ENCODE results near the gene STOML1.

The STOML1 gene

DNA sequence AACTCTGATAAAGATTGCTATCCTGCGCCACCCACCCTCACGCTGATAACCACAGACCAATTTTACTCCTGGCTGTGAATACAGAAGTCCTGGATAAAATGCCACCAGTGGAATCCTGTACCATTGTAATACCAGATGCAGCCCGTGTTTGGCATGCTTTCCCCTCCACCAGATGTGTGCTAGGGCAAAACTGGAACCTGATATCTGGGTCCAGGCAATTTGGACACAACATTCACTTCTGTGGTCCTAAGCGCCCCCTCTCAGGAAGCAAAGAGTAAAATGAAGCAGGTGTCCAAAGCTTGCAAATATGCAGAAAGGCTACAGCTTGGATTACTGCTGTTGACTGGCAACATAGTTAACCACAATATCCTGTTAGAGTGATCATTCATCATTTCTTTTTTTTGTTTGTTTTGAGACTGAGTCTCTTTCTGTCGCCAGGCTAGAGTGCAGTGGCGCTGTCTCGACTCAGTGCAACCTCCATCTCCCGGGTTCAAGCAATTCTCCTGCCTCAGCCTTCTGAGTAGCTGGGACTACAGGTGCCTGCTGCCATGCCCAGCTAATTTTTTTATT lies 33.0 kb downstream of the STOML1 start:
- peak in 1 of 2 experiments; percentile 20 for DNase-seq

DNA sequence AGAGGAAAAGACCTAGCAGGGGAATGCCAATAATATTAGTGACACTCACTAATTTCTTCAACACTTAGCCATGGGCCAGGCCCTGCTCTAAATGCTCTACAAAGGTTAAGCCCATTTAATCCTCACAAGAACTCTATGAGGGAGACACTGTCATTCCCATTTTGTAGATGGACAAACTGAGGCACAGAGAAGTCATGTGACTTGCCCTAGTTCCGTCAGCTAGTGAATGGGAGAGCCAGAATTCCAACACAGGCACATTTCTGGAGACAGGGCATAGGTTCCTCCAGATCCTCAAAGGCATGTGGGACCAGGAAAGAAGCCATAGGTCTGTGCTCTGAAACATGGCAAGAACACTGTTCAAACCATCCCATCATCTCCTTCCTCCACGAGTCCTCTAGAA lies 34.3 kb downstream of the STOML1 start:
- DNase-seq, result no peak

DNA sequence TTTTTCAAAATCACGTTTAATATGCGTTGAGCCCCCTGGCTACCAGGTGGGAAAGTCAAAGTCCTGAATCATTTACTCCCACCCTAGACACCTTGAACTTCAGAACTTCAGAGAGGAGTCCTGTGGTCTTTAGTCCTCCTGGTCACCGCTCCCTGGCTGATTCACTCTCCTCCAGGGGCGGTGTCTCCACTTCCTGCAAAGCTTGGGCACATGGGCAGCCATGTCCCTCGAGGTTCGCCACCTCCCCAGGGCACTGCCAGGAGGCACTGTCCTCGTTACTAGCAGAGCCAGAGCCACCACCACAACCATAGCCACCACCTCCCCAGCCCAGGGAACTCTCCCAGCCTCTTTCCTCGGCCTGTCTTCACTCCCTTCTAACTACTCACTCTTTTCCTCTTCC lies 34.8 kb downstream of the STOML1 start:
- no peak for DNase-seq

DNA sequence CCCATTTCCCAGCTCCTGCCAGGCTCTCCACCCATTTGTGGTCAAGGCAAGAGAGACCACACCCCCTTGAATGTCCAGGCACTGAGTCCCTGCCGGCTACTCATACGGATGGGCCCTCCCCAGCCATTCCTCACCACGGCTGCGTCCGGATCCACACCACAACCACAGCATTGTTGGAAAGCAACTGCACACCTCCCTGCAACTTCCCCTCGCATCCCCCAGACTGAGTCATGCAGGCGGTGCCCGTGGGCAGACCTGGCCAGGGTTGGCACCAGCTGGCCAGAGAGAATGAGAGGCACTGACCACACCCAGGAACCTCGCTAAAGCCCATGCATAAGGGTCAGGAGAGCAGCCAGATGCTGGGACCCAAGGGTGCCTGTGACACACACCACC lies 35.4 kb downstream of the STOML1 start:
- DNase-seq, result no peak

DNA sequence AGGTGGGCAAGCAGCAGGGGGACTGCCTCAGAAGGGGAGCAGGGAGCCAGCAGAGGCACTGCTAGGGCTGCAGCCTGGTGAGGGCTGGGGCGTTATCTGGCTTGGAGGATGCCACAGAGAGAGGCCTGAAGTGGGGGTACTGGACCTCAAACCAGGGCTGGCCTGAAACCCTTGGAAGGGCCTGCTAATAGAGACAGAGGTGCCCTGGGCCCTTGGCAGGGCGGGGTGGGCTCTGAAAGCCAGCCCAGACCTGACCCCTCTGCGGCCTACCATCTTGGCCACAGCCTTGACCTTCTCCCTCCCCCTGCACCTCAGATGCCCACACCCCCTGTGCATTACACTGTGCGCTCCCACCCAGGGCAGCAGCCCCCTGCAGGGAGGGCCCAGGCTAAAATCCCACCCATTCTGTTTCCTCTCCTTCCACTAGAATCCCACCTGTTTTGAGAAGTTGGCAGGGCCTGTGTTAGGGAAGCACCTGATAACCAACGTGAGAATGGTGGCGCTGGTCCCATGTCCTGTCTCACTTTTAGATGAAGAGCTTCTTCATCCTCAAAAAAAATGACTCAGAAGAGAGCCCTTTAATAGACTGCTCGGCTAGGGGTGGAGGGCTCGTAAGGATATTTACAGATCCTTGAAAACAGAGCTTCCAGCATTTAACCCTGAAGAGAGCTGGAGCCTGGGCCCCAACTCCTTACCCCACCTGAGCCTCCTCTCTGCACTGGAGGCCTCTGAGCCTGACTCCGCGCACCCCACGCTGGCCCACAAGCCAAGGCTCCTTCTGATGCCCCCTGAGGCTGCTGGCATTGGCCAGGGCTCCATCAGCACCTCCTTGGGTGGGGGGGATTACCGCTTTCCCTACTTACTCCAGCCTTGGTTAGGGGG lies 36.0 kb downstream of the STOML1 start:
- DNase-seq, result no peak

DNA sequence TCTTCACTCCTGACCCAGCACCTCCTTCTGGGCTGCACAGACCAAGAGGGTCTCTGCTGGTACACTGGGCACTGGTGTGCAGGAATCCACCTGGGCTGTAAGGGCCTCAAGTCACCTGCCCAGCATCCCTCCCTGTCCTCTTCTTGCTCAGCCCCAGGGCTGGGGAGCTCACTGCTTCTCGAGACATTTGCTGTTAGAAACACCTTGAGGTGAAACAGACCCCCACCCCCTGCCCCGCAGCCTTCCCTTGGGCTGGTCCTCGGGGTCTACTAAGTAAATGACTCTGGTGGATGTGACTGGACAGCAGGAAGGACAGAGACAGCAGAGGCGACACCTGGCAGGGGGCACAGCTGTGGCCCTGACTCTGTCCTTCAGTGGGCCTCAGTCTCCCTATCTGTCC lies 36.8 kb downstream of the STOML1 start:
- no peak for DNase-seq

DNA sequence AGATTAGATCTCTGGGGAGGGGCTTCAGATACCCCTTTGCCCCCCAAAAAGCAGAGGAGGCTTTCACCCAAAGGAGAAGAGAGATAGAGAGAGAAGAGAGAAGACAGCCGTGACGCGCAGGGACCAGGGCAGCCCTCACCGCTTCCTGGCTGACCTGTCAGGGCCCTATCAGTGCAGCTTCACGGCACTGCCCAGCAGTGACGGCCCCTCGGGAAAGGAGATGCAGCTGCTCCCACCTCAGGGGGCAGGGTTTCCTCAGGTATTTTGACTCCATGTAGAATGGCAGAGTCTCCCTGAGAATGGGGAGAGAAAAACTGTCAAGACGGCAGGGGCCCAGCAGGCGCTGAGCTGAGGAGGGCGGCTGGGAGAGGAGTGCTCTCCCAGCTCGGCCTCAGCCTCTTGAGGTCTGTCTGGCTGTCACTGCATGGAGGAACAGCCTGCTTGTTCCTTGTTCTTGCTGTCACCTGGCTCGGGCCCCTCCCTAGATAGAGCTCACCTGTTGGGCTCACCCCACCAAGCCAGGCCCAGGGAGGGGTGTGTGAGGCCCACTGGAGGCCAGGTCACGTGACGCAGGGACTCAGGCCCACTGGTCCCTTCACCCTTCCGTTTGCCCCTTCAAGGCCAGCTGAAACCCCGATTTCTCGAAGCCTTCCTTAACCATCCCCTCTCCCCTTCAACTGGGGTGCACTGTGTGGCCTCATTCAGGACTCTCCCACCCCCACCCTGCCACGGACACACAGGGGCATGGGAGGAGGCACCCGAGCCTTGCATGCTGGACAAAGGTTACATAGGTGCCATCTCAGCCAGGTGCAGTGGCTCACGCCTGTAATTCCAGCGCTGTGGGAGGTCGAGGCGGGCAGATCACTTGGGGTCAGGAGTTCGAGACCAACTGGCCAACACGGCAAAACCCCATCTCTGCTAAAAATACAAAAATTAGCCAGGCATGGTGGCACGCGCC lies 37.6 kb downstream of the STOML1 start:
- no peak for DNase-seq

DNA sequence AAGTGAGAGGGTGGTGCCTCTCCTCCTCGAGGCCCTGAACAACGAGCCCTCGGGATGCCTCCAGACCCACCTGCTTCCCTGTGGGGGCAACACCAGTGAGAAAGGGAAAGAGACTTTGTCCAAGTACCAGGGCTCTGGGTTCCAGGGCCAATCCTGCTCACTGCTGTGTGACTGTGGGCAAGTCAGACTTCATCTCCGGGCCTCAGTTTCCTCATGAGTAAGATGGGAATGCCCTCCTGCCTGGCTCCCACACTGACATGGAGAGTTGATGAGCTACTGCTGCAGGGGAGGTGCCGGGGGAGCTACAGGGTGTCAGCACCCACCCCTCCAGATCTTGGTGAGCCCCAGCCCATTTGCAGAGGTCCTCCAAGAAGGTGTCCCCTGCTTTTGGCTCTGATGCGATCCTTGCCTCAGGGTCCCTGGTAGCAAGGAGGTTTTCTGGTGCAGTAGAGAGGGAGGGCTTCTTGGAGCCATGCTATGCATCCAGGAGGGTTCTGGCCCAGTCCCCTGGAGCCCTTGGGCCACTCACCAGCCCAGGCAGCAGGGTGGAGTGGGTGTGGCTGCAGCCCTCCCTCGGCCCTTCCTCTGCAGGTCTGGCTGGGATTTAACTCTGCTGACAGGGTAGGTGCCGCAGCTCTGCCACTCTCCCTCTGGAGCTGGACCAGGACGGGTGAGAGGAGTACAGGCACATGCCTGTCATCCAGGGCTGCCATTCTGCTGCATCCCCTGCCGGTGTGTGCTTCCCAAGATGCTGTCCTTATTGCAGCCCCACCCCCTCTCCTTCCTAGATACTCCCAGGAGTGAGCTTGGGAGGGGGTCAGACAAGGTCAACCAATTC lies 39.0 kb downstream of the STOML1 start:
- no peak for DNase-seq

DNA sequence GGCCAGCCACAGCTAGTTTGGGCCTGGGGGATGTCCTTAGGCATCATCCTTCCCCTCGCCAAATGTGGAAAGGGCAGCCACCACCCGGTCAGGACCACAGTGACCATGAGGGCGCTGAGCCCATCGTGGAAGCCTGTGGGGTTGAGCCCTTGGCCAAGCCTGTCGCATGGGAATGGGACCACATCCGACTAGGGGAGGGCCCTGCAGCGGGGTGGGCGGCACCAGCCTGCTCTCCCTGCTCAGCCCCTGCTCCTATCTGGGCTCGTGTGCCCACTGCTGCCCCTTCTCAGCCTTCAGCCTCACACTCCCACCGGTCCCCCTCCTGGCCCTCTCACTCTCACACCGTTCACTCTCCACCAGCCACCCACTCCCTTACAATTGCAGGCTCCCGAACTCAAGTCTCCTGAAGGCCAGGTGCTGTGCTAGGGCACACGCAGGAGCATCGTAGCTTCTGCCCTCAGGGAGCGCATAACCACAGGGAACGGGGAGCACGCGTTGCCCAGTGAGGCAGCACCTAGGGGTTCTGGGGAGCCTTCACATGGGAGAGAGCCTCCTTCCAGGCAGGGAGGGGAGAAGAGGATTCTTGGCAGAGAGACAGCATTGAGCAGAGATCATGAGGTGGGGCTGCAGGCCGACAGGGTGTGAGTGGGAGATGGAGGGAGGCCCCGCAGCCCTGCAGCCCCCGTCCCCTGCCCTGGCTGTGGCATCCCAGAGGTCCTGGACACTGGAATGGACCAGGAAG lies 39.8 kb downstream of the STOML1 start:
- DNase-seq, result no peak

DNA sequence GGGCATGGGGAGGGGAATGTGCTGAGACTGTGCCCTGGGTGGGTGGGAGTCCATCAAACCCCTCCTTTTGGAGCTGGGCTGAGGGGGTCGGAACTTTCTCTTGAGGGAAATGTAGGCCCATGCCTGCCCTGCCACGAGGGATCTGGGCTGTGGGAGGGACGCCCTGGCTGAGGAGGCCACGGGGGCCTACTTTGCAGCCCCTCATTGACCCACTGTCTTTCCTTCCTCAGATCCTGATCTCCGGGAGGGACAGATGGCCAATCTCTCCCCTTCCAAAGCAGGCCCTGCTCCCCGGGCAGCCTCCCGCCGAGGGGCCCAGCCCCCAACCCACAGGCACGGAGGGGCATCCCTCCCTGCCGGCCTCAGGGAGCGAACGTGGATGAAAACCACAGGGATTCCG lies 40.5 kb downstream of the STOML1 start:
- DNase-seq, result no peak

DNA sequence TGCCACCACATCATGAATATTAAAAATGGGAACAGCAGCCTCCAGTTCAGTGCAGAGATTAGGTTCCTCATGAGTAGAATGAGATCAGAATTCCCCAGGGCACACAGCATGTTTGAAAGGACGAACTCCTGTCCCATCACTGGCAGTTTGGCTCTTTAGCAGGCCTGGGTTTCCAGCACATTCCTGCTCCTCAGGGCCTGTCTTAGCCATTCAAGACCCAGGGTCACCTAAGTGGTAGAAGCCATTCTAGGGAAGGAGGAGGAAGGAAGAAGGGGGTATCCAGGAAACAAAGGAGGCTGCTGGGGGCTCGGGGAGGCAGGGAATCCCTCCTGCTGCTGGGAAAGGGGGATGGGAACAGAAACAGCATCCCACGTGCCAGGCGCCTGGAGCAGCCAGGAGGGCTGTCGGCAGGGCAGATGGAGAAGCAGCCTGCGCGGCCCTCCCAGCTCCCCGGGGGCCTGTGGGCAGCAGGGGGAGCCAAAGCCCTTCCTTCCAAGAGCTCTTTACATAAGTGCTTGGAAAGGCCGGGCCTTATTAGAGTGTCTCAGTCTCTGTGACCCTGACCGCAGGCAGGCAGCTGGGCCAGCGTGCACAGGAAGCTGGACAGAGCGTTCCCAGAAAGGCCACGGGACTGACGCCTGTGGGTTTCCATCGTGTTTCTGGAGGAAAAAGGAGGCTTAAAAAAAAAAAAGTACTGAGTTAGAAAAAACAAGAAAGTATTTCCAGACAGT lies 41.1 kb downstream of the STOML1 start:
- peak; percentile 38 to 52 for DNase-seq

DNA sequence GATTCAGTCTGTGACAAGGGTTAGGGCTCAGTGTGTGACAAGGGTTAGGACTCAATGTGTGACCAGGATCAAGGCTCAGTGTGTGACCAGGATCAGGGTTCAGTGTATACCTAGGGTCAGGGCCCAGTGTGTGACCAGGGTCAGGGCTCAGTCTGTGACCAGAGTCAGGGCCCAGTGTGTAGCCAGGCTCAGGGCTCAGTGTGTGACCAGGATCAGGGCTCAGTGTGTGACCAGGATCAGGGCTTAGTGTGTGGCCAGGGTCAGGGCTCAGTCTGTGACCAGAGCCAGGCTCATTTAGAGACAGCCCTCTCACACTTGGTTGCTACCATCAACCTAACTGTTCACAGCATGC lies 41.6 kb downstream of the STOML1 start:
- no peak for DNase-seq

DNA sequence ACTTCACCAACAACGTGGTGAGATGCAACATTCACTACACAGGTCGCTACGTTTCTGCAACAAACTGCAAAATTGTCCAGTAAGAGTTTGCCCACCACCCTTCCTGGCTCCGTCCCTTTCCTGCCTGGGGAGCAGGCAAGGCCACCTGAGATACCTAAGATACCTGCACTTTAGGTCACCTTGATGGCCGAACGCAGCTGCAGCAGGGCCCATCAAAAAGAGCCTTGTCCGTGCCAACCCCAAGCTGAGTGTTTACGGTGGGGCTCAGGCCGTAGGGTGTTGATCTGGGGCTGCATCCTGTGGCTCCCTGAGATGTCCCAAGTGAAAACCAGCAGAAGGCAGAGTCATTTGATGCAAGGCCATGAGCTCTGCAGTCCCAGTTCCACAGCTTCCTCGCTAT lies 42.6 kb downstream of the STOML1 start:
- no peak for DNase-seq

DNA sequence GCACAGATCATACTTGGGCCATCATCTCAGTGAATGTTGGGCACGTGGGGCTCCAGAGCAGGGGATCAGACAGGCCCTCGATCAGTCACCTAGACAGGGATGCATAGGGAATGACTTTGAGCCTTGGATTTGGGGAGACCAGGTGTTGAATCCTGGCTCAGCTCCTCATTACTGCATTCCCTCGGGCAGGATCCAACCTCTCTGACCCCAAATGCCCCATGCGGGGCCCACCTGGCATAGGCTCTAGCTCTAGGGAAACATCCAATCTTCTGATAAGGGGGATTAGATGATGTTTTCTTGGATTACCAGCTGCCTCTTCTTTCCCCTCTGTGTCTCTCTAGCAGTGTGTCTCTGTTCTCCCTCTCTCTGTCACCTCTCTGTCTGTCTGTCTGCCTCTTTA lies 43.1 kb downstream of the STOML1 start:
- DNase-seq, result no peak

DNA sequence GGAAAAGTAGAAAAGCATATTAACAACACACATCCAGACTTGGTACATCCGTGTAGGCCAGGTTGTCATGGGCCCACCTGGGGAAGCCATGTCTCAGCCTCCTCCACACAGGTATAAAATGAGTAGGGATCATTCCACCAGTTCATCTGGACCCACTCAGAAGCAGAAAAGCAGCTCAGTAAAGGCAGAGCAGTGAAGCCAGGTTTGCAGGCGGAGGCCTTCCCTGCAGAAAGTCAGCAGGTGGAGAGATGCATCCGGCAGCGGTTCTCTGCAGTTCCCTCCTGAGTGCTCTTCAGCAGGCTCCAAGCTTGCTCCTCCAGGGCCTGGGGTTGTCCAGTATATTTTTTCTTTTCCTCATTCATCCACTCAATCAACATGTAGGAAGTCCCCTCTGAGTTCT lies 43.7 kb downstream of the STOML1 start:
- DNase-seq, result no peak

DNA sequence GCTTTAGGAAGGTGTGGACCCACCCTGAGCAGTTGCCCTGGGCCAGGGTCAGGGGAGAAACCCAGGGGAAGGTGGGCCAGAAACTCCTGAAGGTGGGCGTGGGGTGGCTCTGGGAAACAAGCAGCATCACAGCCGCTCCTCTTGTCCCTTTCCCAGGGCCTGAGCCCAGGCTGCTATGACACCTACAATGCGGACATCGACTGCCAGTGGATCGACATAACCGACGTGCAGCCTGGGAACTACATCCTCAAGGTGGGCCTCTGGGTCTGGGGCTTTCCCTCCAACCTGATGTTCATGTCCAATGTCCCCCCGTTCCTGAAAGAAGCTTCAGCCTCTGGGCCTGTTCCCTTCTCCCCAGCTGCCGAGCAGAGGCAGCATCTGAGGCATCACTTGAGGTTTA lies 44.4 kb downstream of the STOML1 start:
- no peak for DNase-seq

DNA sequence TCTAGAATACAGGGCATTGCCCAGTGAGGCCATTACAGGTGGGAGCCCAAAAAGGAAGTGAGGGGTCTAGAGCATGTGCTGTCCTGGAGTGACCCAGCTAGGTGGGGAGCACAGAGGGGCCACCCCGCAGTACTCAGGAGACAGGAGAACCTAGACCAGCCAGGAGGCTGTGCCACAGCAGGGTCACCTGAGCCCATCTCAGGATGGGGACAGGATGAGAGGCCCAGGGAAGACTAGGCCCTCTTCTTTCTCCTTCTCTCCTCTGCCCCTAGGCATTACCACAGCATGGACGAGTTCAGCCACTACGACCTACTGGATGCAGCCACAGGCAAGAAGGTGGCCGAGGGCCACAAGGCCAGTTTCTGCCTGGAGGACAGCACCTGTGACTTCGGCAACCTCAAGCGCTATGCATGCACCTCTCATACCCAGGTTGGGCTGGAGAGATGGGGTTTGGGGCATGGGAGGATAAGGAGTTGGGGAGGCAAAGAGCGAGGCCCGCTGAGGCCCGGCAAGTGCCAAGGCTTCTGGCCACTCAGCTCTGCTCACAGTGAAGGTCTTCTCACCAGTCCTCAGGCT lies 45.2 kb downstream of the STOML1 start:
- no peak for DNase-seq

DNA sequence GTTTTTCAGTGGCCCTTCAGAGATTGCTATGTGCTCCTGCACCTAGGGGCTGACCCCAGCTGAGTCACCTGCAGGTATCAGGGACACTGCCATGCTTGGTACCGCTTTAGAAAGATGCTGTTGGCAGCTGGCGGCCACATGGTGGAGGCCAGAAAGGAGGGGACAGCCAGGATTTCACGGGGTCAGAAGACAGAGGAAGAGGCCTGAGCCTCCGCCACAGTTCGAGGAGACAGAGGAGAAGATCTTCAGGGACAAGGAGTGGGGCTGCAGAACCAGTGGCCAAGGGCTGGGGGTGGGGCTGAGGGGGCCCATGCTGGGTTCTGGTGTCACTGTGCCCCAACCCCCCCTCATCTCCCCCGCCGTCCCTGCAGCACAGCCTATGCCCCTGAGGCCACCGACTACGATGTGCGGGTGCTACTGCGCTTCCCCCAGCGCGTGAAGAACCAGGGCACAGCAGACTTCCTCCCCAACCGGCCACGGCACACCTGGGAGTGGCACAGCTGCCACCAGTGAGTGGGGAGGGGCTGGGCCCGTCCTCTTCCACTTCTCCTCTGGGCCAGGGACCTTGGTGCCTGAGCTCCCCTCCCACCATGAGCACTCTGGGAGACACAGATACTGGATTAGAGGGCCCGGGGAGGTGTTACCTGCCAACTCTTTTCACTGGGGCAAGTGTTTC lies 45.9 kb downstream of the STOML1 start:
- no peak for DNase-seq

DNA sequence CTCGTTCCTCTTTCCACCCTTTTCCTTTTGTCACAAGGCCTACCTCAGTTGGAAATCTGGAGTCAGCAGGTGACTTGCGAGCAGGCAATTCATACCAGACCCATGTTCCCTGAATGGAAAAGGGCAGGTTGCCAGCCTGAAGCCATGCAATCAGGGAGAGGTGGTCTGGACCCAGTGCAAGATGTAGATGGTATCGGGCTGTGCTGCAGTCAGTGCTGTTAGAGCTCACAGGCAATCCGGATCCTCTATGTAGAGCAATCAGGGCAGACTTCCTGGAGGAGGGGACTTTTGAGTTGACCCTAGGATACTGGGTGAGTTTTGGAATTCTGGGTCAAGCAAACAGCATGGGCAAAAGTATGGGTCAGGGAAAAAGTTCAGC lies 47.0 kb downstream of the STOML1 start:
- DNase-seq, result no peak
